Chondrocyte (in vitro differentiated cells): ENCODE measurements around the gene PRR35. TPM values are rescaled to one million over a fixed set of nuclear protein-coding genes. Genes with fewer than 3 reads are reported as not detected.

ENCODE experiments used
- DNase-seq: peaks from one replicate; pipeline ENCODE4 v3.0.0; 2021; ENCODE audit warnings: mixed read lengths, low spot score
- H3K27ac Mint-ChIP-seq: one replicate; pipeline ENCODE4 v1.8.0; 2021; ENCODE audit warnings: mild to moderate bottlenecking, moderate library complexity, mixed read lengths; ENCODE audit not compliant: unreplicated experiment
- H3K27me3 Mint-ChIP-seq: 2 replicates; pipeline ENCODE4 v1.8.0; 2021; ENCODE audit warnings: low read depth, mixed read lengths
- H3K36me3 Mint-ChIP-seq: 2 replicates; pipeline ENCODE4 v1.8.0; 2021; ENCODE audit warnings: low read depth, mixed read lengths
- H3K4me1 Mint-ChIP-seq: 2 replicates; pipeline ENCODE4 v1.8.0; 2021; ENCODE audit warnings: low read depth, mild to moderate bottlenecking, mixed read lengths
- H3K4me3 Mint-ChIP-seq: one replicate; pipeline ENCODE4 v1.8.0; 2021; ENCODE audit warnings: mild to moderate bottlenecking, moderate library complexity, mixed read lengths; ENCODE audit not compliant: unreplicated experiment
- H3K9me3 Mint-ChIP-seq: 2 replicates; pipeline ENCODE4 v1.8.0; 2021; ENCODE audit warnings: low read depth, mixed read lengths
- CTCF ChIP-seq: fragments of 200-600 bp; sonication (generic); IDR thresholded peaks from 2 replicates; pipeline ENCODE4 v1.5.0; 2021; ENCODE audit warnings: antibody characterized with exemption, mild to moderate bottlenecking, moderate library complexity
- total RNA-seq: library from RNA; stranded (reverse); gene quantifications from 3 replicates; pipeline ENCODE4 v1.2.1, GENCODE V29; 2021

PRR35 gene
- total RNA-seq, 1 donor from 2014 or later = not detected

GRCh38 chr16:537415-538335, 22.5 kb upstream of the PRR35 start:
- Mint-ChIP-seq H3K4me1 (peaks cover 23% of the 10 kb centered on the region), H3K4me3 (no peak overlapping the region), H3K27me3 (no peaks in the 10 kb centered on the region), H3K9me3 (no peaks in the 10 kb centered on the region), H3K36me3 (no peaks in the 10 kb centered on the region), H3K27ac (no peak overlapping the region)
- TF ChIP-seq CTCF = peak; percentile 38
- DNase-seq = no peak

DNA sequence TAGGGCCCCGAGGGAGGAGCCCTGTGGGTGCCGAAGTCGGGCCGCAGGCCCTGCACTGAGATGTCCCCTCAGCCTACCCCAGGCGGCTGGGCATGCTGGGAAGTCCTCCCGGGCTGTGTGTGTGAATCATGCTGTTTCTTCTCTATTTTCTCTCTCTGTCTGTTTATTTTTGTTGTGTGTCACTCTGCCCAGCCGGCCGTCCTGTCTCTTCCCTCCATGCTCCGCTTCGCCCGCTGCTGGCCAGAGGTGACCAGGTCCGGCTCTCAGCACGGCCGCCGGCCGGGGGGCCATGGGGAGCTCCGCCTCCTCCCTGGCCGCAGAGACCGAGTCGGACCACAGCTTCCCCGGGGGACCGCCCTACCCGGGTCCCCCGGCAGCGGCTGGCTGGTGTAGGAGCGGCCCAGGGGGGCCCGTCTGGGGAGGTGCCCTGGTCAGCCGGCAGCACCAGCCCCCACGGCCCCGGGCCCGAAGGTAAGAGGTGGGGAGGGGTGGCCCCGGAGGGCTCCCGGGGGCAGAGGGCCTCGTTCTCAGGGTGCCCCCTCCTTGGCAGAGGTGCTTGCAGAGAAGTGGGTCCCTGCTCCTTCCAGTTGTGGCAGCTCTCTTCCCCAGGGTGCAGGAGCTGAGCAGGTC, 20.2 kb upstream of the PRR35 start:
- Mint-ChIP-seq H3K27ac (peak overlapping the region; percentile 70), H3K4me1 (peaks cover 18% of the 10 kb centered on the region), H3K9me3 (no peaks in the 10 kb centered on the region), H3K27me3 (no peaks in the 10 kb centered on the region), H3K4me3 (no peak overlapping the region), H3K36me3 (no peaks in the 10 kb centered on the region)
- no peak for DNase-seq
- peak; percentile 68 for TF ChIP-seq CTCF

GRCh38 chr16:540645-541340, 19.4 kb upstream of the PRR35 start:
- no peak overlapping the region for H3K4me3 Mint-ChIP-seq
- peaks cover 11% of the 10 kb centered on the region for H3K4me1 Mint-ChIP-seq
- TF ChIP-seq CTCF = no peak
- H3K36me3 Mint-ChIP-seq = no peaks in the 10 kb centered on the region
- no peak overlapping the region for H3K27ac Mint-ChIP-seq
- H3K27me3 Mint-ChIP-seq = no peaks in the 10 kb centered on the region
- no peak for DNase-seq
- H3K9me3 Mint-ChIP-seq = no peaks in the 10 kb centered on the region

DNA sequence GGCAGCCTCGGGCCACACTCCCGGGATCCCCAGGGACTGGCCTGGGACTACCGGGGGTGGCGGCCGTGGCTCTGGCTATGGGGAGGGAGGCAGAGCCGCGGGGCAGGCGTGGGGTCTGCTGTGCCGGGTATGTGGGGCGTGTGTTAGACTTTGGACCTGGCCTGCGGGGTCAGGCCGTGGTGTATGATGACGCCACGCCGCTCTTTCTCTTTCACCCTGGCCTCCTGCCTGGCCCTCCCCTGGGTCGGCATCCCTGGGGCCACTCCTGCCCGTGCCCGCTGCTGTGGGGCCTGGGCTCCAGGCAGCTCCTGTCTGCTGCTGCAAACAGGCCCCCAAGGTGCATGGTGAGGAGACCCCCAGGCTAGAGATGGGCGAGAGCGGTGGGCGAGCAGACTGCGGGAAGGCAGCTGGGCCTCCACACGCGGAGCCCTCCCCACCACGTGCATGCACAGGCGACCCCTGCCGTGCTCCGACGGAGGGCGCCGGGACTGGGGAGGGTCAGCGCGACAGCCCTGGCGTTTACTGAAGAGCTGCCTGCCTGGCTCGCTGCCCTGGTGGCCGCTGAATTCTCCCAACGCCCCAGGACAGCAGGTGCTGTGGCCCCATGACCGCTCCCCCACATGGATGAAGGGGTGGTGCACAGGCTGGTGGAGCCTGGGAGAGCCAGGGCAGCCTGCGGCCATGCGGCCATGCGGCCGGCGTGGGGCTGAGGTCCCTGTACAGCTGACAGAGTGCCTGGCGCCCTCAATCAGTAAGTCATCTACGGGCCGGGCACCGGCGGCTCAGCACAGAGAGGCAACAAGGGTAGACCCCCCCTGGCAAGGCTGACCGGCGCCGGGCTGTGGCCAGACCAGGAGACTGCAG, 16.7 kb upstream of the PRR35 start:
- DNase-seq = no peak
- Mint-ChIP-seq H3K36me3 (no peaks in the 10 kb centered on the region), H3K27me3 (no peaks in the 10 kb centered on the region), H3K27ac (no peak overlapping the region), H3K4me3 (no peak overlapping the region), H3K4me1 (peaks cover 11% of the 10 kb centered on the region), H3K9me3 (no peaks in the 10 kb centered on the region)
- TF ChIP-seq CTCF = no peak
